ENCODE results near the gene BDNF. TPM values are rescaled to one million over a fixed set of nuclear protein-coding genes. Genes with fewer than 3 reads are reported as not detected.

BDNF gene
- total and polyA plus RNA-seq, 2 of the 8 experiments (the other 6 are each of a cell fraction or from before 2014, with no cell fraction given), result 2.4 to 5.4 TPM

DNA sequence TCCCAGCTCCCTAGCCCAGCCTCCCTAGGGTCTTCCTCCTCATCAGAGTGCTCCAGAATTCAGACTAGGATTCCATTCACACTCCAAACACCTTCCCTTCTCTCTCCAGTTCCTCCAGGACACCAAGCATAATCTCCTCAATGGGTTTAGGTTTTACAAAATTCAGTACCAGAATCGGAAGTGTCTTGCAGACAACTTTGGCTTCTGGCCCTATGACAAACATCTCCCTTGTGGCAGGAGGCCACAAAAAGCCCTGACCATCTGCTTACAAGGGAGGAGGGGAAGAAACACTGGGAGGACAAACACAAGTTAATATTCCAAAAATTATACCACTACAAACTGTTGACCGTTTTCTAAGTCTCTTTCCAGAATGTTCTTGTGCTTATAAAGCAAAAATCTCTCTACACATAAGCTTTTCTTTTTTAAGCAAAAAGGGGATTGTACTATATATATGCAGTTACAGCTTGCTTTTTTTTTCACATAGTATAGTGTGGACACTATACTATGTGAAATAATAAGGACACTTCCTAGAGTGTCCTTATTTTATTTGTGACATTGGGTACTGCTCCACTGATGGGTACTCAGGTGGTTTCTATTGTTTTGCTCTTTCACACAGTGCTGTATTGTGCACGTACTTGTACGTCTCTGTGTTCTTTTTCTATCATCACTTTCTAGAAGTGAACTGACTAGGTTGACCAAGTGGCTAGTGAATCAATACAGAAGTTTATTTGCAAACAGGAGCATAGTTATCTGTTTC lies 78.7 kb downstream of the BDNF start:
- Histone ChIP-seq H3K79me1 (ENCODE audit: low read depth, low read length) (peaks cover 9% of the 10 kb centered on the region; the same call in 1 of the 2 replicates), H2BK120ac (replicated peaks; ENCODE audit: low read depth, low read length) (no peak overlapping the region), H3K56ac (replicated peaks; ENCODE audit: insufficient read length, low read depth, low read length) (no peak overlapping the region), H3K79me2 (ENCODE audit: control insufficient read depth in 1 of 2, insufficient read depth in 2 of 2, low read length in 2 of 2) (peaks cover 0 to 18% of the 10 kb centered on the region in 2 experiments; a peak in 3 of 4 replicates), H2AFZ (ENCODE audit: low read length) (no peak overlapping the region), H3K4ac (replicated peaks; ENCODE audit: insufficient read length, low read depth, low read length) (no peak overlapping the region), H2BK12ac (ENCODE audit: low read depth, low read length) (no peak overlapping the region), H2BK15ac (ENCODE audit: low read length) (no peak overlapping the region), H3K23ac (ENCODE audit: insufficient read length) (no peak overlapping the region), H3K9me3 (ENCODE audit: insufficient read depth in 2 of 2, low read depth in 1 of 2, low read length in 1 of 2) (no peaks in the 10 kb centered on the region), H3K27ac (ENCODE audit: low read depth, low read length) (no peak overlapping the region), H2BK20ac (ENCODE audit: low read length) (no peak overlapping the region), H3K4me3 (ENCODE audit: extremely low read depth in 1 of 4, insufficient read depth in 2 of 4, low read depth in 3 of 4, low read length in 4 of 4) (no peak overlapping the region), H3K4me2 (ENCODE audit: insufficient read depth in 1 of 2, low read depth in 2 of 2, low read length in 2 of 2) (no peak overlapping the region), H4K5ac (ENCODE audit: insufficient read length, low read depth, low read length) (no peak overlapping the region), H4K8ac (ENCODE audit: extremely low read depth, insufficient read depth, low read length) (no peak overlapping the region), H3K36me3 (ENCODE audit: control insufficient read depth in 2 of 4, insufficient read depth in 4 of 4, low read length in 3 of 4) (peaks cover 34 to 95% (median 76%) of the 10 kb centered on the region in 4 experiments), H3K4me1 (replicated peaks in 1 of 4; ENCODE audit: control insufficient read depth in 3 of 4, insufficient read depth in 4 of 4, low read length in 3 of 4) (peaks cover 0 to 10% (median 0%) of the 10 kb centered on the region in 4 experiments; a peak in 3 of 7 replicates), H2BK5ac (ENCODE audit: low read depth, low read length) (no peak overlapping the region), H4K91ac (replicated peaks; ENCODE audit: insufficient read length, low read length) (no peak overlapping the region), H3K27me3 (replicated peaks in 1 of 4; ENCODE audit: control insufficient read depth in 3 of 4, extremely low read depth in 1 of 4, insufficient read depth in 3 of 4, low read length in 3 of 4) (no peaks in the 10 kb centered on the region), H2AK5ac (ENCODE audit: low read depth, low read length) (no peak overlapping the region), H3K9ac (replicated peaks in 1 of 4; ENCODE audit: extremely low read depth in 1 of 4, low read depth in 3 of 4, low read length in 3 of 4) (no peak overlapping the region), H3K23me2 (ENCODE audit: low read depth, low read length) (no peaks in the 10 kb centered on the region; the same call in 1 of the 2 replicates), H3K18ac (ENCODE audit: extremely low read depth, low read length) (no peak overlapping the region), H4K20me1 (replicated peaks in 1 of 2; ENCODE audit: control insufficient read depth in 1 of 2, insufficient read depth in 2 of 2, low read length in 2 of 2) (peaks cover 16 to 26% of the 10 kb centered on the region in 2 experiments), H3K14ac (ENCODE audit: insufficient read length) (no peak overlapping the region)
- no peak for DNase-seq (ENCODE audit: low read depth in 1 of 2, low spot score in 2 of 2)
- no peak for TF ChIP-seq JUN (IDR thresholded peaks at IDR 0.05; ENCODE audit: low read depth, low read length)
- peak in 1 of 2 experiments; percentile 63; a peak in 1 of 3 replicates for TF ChIP-seq POLR2A (IDR thresholded peaks at IDR 0.05; ENCODE audit: control extremely low read depth in 1 of 2, low read depth in 2 of 2, low read length in 2 of 2)
- WGBS, 2 experiments (ENCODE audit: extremely low coverage in 1 of 2, insufficient coverage in 1 of 2, insufficient read length in 1 of 2, insufficient replicate concordance in 2 of 2, low coverage in 1 of 2, low lambda C conversion rate in 2 of 2, missing lambda C conversion rate in 1 of 2), result 81% methylated on average over 4 of the region's 4 CpGs; no CpG with 5 or more reads in 1 of the 2 experiments
- POLR2A ChIA-PET (ENCODE audit: partially characterized antibody), result interaction anchor here (0.7 to 13.3 kb wide), 15 partner anchors 8 to 113 kb away, joined by 3 to 208 read pairs (median 6); partner anchors contain the start of gene BDNF
- FAIRE-seq, result no peak
- CTCF ChIA-PET (ENCODE audit: partially characterized antibody), result interaction anchor here (0.7 kb wide), 1 partner anchor 66 kb away, joined by 3 read pairs; no protein-coding TSS in a partner anchor
